Measurements from ENCODE around the gene RFTN2. TPM values are rescaled to one million over a fixed set of nuclear protein-coding genes. Genes with fewer than 3 reads are reported as not detected.

The RFTN2 gene
- total and polyA plus RNA-seq, 2 of the 13 experiments (the other 11 are each of a cell fraction or from before 2014, with no cell fraction given): not detected

DNA sequence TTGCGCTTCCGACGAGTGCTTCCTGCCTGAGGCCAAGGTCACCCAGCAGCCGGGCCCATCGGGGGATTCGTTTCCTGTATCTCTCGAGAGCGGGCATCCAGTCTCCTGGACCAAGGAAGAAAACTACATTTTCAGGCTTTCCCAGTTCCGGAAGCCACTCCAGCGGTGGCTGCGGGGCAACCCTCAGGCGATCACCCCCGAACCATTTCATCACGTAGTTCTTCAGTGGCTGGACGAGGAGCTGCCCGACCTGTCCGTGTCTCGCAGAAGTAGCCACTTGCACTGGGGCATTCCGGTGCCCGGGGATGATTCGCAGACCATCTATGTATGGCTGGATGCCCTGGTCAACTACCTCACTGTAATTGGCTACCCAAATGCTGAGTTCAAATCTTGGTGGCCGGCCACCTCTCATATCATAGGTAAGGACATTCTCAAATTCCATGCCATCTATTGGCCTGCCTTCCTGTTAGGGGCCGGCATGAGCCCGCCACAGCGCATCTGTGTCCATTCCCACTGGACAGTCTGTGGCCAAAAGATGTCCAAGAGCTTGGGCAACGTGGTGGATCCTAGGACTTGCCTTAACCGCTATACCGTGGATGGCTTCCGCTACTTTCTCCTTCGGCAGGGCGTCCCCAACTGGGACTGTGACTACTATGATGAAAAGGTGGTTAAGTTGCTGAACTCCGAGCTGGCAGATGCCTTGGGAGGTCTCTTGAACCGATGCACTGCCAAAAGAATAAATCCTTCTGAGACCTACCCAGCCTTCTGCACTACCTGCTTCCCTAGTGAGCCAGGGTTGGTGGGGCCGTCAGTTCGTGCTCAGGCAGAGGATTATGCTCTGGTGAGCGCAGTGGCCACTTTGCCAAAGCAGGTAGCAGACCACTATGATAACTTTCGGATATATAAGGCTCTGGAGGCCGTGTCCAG, 30.8 kb upstream of the RFTN2 start (continued):
- TF ChIP-seq MLXIP (CRISPR knock-in tag; IDR thresholded peaks at IDR 0.05; ENCODE audit: borderline replicate concordance) (no peak), ZNF572 (CRISPR knock-in tag; IDR thresholded peaks at IDR 0.05) (no peak), ZNF703 (CRISPR knock-in tag; IDR thresholded peaks at IDR 0.05; ENCODE audit: borderline replicate concordance) (0 out of 2 replicates have a peak, but pooled peaks have one; percentile 27), SNAPC2 (CRISPR knock-in tag; IDR thresholded peaks at IDR 0.05) (0 out of 2 replicates have a peak, but pooled peaks have one; percentile 35), ZNF709 (CRISPR knock-in tag; IDR thresholded peaks at IDR 0.05) (0 out of 2 replicates have a peak, but pooled peaks have one; percentile 67), TCF7L2 (IDR thresholded peaks at IDR 0.05; ENCODE audit: low read depth, low read length) (no peak), TARDBP (CRISPR knock-in tag; IDR thresholded peaks at IDR 0.05) (0 out of 2 replicates have a peak, but pooled peaks have one; percentile 30), ZNF33A (CRISPR knock-in tag; IDR thresholded peaks at IDR 0.05; ENCODE audit: borderline replicate concordance) (no peak), PRMT3 (CRISPR knock-in tag; IDR thresholded peaks at IDR 0.05; ENCODE audit: borderline replicate concordance, low read depth) (no peak), ZNF460 (CRISPR knock-in tag; IDR thresholded peaks at IDR 0.05; ENCODE audit: borderline replicate concordance) (no peak), ZNF501 (CRISPR knock-in tag; IDR thresholded peaks at IDR 0.05) (peak; percentile 1; the same call in 1 of the 2 replicates), ONECUT2 (CRISPR knock-in tag; IDR thresholded peaks at IDR 0.05) (no peak), ZNF543 (CRISPR knock-in tag; IDR thresholded peaks at IDR 0.05) (no peak), ZFP90 (CRISPR knock-in tag; IDR thresholded peaks at IDR 0.05; ENCODE audit: borderline replicate concordance) (peak; percentile 81; the same call in 1 of the 2 replicates), RFXANK (CRISPR knock-in tag; IDR thresholded peaks at IDR 0.05) (no peak), STAG1 (CRISPR knock-in tag; IDR thresholded peaks at IDR 0.05) (no peak), ZNF557 (CRISPR knock-in tag; IDR thresholded peaks at IDR 0.05) (0 out of 2 replicates have a peak, but pooled peaks have one; percentile 14), ZNF496 (CRISPR knock-in tag; IDR thresholded peaks at IDR 0.05; ENCODE audit: insufficient replicate concordance) (no peak), SALL2 (CRISPR knock-in tag; IDR thresholded peaks at IDR 0.05) (0 out of 2 replicates have a peak, but pooled peaks have one; percentile 44)
- TF ChIP-seq, protein P1, sequence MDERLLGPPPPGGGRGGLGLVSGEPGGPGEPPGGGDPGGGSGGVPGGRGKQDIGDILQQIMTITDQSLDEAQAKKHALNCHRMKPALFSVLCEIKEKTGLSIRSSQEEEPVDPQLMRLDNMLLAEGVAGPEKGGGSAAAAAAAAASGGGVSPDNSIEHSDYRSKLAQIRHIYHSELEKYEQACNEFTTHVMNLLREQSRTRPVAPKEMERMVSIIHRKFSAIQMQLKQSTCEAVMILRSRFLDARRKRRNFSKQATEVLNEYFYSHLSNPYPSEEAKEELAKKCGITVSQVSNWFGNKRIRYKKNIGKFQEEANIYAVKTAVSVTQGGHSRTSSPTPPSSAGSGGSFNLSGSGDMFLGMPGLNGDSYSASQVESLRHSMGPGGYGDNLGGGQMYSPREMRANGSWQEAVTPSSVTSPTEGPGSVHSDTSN (CRISPR knock-in tag; IDR thresholded peaks at IDR 0.05): no peak

Data from HepG2 (cell line).